ENCODE data around the gene C1QTNF2.

C1QTNF2 gene

GRCh38 chr5:160375166-160375565 lies 4.7 kb upstream of the C1QTNF2 start:
- DNase-seq (ENCODE audit: low read depth): no peak

- DNase-seq (ENCODE audit: low read depth): no peak
Measured at GRCh38 chr5:160371294-160371693, 868 bp upstream of the C1QTNF2 start.

- no peak for DNase-seq (ENCODE audit: low read depth)
Measured at GRCh38 chr5:160370713-160371034, 248 bp upstream of the C1QTNF2 start.

- DNase-seq (ENCODE audit: low read depth): no peak
Measured at GRCh38 chr5:160367885-160368284, 2.5 kb downstream of the C1QTNF2 start.

- no peak for DNase-seq (ENCODE audit: low read depth)
Measured at GRCh38 chr5:160367261-160367660, 3.2 kb downstream of the C1QTNF2 start.

- DNase-seq (ENCODE audit: low read depth): no peak
Measured at GRCh38 chr5:160366230-160366629, 4.2 kb downstream of the C1QTNF2 start.

GRCh38 chr5:160363660-160364395 lies 6.6 kb downstream of the C1QTNF2 start:
- no peak for DNase-seq (ENCODE audit: low read depth)

GRCh38 chr5:160363211-160363610 lies 7.2 kb downstream of the C1QTNF2 start:
- DNase-seq (ENCODE audit: low read depth): no peak

- no peak for DNase-seq (ENCODE audit: low read depth)
Measured at GRCh38 chr5:160361624-160362228, 8.7 kb downstream of the C1QTNF2 start.

GRCh38 chr5:160360310-160360709 lies 10.1 kb downstream of the C1QTNF2 start:
- DNase-seq (ENCODE audit: low read depth): no peak

- no peak for DNase-seq (ENCODE audit: low read depth)
Measured at GRCh38 chr5:160359816-160360215, 10.6 kb downstream of the C1QTNF2 start.

GRCh38 chr5:160359242-160359641 lies 11.2 kb downstream of the C1QTNF2 start:
- no peak for DNase-seq (ENCODE audit: low read depth)

- DNase-seq (ENCODE audit: low read depth): no peak
Measured at GRCh38 chr5:160357861-160358411, 12.5 kb downstream of the C1QTNF2 start.

GRCh38 chr5:160357394-160357793 lies 13.0 kb downstream of the C1QTNF2 start:
- DNase-seq (ENCODE audit: low read depth): no peak

- DNase-seq (ENCODE audit: low read depth): no peak
Measured at GRCh38 chr5:160356550-160357347, 13.7 kb downstream of the C1QTNF2 start.

- DNase-seq (ENCODE audit: low read depth): no peak
Measured at GRCh38 chr5:160354666-160355065, 15.8 kb downstream of the C1QTNF2 start.

GRCh38 chr5:160353379-160353778 lies 17.0 kb downstream of the C1QTNF2 start:
- DNase-seq (ENCODE audit: low read depth): no peak

- no peak for DNase-seq (ENCODE audit: low read depth)
Measured at GRCh38 chr5:160352308-160352707, 18.1 kb downstream of the C1QTNF2 start.

- no peak for DNase-seq (ENCODE audit: low read depth)
Measured at GRCh38 chr5:160349935-160350303, 20.5 kb downstream of the C1QTNF2 start.

GRCh38 chr5:160349249-160349934 lies 21.0 kb downstream of the C1QTNF2 start:
- DNase-seq (ENCODE audit: low read depth): no peak

- DNase-seq (ENCODE audit: low read depth): no peak
Measured at GRCh38 chr5:160348080-160348479, 22.3 kb downstream of the C1QTNF2 start.

- DNase-seq (ENCODE audit: low read depth): no peak
Measured at GRCh38 chr5:160347448-160347847, 23.0 kb downstream of the C1QTNF2 start.
